HG02763 (cell line): ENCODE results near the gene ACOT4.
"Not testable (repeated sequence)": the region's sequence is repeated elsewhere in the genome, so short reads cannot be mapped to it uniquely, and the experiment has no call there.

Experiments used
- ATAC-seq: cut with Tn5 transposase; IDR thresholded peaks from one replicate; pipeline ENCODE4 v1.9.1; 2021; ENCODE audit warnings: mild to moderate bottlenecking, moderate library complexity; ENCODE audit not compliant: unreplicated experiment

The ACOT4 gene

GRCh38 chr14:73591690-73592449, at the start of gene ACOT4:
Gene ACOT4 (plus strand): TSS chr14:73591873. CDS start chr14:73591960, 87 bp downstream.
- ATAC-seq: peak; percentile 50

DNA sequence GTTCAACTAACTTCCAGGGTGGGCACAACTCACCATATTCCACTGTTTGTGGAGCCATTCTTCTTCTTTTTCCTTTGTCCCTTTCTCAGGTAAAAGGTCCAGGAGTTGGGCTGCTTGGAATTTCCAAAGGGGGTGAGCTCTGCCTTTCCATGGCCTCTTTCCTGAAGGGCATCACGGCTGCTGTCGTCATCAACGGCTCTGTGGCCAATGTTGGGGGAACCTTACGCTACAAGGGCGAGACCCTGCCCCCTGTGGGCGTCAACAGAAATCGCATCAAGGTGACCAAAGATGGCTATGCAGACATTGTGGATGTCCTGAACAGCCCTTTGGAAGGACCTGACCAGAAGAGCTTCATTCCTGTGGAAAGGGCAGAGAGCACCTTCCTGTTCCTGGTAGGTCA, 48.7 kb upstream of the ACOT4 start:
- ATAC-seq: not testable (repeated sequence)

DNA sequence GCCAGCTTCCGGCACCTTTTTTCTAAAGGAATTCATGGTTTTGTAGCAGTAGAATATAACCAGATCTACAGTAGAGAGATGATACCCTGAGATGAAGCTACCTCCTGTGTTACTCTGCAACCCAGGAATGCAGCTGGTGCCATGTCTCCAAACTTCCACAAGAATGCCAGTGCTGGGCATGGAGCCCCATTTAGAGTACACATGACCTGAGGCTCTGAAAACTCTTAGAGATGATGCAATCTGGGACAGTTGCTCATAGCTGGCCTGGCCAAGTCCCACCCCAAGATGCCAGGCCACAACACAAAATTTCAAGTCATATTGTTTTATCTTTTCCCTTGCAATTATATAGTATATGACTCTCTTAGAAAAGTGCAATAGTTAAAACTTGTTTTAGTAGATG, 46.3 kb upstream of the ACOT4 start:
- not testable (repeated sequence) for ATAC-seq

DNA sequence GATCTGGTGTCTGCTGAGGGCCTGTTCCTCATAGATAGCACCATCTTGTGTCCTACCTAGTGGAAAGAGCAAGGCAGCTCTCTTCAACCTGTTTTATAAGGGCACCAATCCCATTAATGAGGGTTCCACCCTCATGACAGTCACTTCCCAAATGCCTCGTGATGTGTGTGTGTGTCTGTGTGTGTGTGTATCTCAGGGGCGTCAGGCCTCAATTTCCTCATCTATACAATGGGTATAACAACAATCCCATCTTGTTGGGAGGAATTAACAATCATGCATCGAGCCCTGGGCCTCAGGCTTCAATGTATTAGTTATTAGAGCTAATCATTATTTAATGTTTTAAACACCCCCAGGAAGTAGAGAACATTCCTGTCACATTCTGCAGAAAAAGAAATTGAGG, 42.6 kb upstream of the ACOT4 start:
- not testable (repeated sequence) for ATAC-seq

GRCh38 chr14:73549889-73550524, 41.7 kb upstream of the ACOT4 start:
- ATAC-seq: not testable (repeated sequence)

DNA sequence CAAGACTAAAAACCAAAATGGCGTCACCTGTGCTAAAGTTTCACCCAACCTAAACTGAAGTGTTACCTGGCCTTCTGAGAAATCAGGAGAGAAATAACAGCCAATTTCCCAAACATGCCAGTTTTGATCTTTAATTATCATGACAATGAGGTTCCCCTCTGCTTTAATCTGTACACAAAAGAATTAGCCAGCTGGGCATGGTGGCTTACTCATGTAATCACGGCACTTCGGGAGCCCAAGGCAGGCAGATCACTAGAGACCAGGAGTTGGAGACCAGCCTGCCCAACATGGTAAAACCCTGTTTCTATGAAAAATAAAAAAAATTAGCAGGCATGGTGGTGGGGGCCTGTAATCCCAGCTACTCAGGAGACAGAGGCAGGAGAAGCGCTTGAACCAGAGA, 37.8 kb upstream of the ACOT4 start:
- ATAC-seq: no peak

GRCh38 chr14:73557201-73557600, 34.5 kb upstream of the ACOT4 start:
- ATAC-seq: not testable (repeated sequence)

DNA sequence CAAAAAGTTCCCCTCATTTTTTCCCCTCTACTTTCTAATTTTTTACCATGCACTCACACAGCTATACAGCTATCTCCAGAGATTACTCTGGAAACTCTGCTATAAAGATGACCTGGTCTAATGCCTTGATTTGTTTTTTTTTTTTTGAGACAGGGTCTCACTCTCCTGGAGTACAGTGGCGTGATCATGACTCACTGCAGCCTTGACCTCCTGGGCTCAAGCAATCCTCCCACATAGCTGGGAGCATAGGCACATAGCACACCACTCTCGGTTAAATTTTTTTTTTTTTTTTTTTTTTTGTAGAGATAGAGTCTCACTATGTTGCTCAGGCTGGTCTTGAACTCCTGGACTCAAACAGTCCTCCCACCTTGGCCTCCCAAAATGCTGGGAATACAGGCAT, 33.4 kb upstream of the ACOT4 start:
- ATAC-seq: not testable (repeated sequence)

- not testable (repeated sequence) for ATAC-seq
Observed at GRCh38 chr14:73562256-73562655, 29.4 kb upstream of the ACOT4 start.

GRCh38 chr14:73562696-73563095, 29.0 kb upstream of the ACOT4 start:
- not testable (repeated sequence) for ATAC-seq

- not testable (repeated sequence) for ATAC-seq
Observed at GRCh38 chr14:73566431-73566830, 25.2 kb upstream of the ACOT4 start.

GRCh38 chr14:73566935-73567334, 24.7 kb upstream of the ACOT4 start:
- ATAC-seq: not testable (repeated sequence)

DNA sequence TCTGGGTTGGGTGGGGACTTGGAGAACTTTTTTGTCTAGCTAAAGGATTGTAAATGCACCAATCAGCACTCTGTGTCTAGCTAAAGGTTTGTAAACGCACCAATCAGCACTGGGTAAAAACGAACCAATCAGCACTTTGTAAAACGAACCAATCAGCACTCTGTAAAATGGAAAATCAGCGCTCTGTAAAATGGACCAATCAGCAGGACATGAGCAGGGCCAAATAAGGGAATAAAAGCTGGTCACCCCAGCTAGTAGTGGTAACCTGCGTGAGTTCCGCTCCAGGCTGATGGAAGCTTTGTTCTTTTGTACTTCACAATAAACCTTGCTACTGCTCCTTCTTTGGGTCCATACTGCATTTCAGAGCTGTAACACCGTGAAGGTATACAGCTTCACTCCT, 24.3 kb upstream of the ACOT4 start:
- no peak for ATAC-seq

DNA sequence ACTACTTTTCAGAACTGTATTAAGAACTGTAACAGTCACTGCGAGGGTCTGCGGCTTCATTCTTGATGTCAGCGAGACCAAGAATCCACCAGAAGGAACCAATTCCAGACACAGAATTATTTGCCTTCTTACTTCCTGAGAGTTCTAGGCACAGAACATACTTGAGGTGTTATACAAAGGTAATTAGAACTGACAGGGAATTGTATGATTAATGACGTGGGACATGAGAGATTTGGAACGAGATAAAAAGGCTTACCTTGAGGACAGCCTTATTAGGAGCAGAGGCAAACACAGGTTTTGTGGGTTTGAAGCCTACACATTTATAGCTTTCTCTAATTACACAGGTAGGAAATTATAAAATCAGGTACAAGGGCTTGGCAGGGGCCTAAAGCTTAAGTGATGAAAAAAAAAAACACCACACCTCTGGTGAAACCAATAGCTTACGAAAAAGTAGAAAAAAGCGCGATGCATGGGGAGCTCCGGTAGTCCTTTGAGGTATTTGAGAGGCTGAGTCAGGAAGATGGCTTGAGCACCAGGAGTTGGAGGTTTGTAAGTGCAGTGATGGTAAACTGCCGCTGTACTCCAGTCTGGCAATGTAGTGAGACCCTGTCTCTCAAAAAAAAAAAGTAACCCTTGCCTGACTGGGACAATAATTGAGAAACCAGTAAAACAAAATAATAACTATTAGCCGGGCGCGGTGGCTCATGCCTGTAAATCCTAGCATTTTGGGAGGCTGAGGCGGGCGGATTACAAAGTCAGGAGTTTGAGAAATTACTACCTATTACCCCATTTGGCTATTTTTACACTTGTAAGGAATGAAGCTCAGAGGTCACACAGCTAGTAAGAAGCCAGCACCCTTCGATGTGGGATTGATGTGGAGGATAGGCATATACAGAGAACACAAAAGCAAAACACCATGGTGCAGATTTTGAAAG, 23.5 kb upstream of the ACOT4 start:
- no peak for ATAC-seq

DNA sequence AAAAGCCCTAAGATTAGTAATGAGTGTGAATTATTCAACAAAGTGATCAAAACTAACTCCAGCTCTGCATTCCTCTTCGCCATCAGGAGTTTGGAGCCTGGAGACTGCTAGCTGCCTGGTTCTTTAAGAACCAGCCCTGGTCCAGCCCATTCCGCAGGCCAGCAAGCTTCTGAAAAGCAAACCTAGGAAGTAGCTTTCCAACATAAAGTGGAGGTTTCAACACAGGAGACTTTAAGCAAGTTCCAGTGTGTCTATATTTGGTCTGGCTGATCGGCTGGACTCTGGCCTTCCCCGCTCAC, 22.8 kb upstream of the ACOT4 start:
- ATAC-seq: not testable (repeated sequence)

DNA sequence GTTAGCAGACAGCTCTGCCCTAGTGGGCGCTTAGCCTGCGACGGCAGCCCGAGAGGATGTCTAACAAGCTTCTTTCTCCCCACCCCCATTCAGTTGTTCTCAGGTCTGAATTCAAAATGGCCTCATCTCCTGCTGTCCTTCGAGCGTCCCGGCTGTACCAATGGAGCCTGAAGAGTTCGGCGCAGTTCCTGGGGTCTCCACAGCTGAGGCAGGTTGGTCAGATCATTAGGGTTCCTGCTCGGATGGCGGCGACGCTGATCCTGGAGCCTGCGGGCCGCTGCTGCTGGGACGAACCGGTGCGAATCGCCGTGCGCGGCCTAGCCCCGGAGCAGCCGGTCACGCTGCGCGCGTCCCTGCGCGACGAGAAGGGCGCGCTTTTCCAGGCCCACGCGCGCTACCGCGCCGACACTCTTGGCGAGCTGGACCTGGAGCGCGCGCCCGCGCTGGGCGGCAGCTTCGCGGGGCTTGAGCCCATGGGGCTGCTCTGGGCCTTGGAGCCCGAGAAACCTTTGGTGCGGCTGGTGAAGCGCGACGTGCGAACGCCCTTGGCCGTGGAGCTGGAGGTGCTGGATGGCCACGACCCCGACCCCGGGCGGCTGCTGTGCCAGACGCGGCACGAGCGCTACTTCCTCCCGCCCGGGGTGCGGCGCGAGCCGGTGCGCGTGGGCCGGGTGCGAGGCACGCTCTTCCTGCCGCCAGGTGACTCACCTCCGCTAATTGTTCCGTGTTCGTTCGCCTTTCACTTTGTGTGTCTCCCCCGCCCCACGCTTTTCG, 22.3 kb upstream of the ACOT4 start, which contains the start of gene ACOT2:
Gene ACOT2 (plus strand): TSS at position 29 of the 774 bp plus-strand sequence. CDS start 28 bp downstream, at position 57.
- ATAC-seq: peak; percentile 58

GRCh38 chr14:73570913-73571312, 20.8 kb upstream of the ACOT4 start:
- not testable (repeated sequence) for ATAC-seq

GRCh38 chr14:73573034-73573433, 18.6 kb upstream of the ACOT4 start:
- ATAC-seq: not testable (repeated sequence)

DNA sequence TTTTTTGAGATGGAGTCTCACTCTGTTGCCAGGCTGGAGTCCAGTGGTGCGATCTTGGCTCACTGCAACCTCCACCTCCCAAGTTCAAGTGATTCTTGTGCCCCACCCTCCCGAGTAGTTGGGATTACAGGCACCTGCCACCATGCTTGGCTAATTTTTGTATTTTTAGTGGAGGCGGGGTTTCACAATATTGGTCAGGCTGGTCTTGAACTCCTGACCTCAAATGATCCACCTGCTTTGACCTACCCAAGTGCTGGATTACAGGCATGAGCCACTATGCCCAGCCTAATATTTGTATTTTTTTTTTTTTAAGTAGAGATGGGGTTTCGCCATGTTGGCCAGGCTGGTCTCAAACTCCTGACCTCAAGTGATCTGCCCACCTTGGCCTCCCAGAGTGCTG, 17.9 kb upstream of the ACOT4 start:
- ATAC-seq: not testable (repeated sequence)

DNA sequence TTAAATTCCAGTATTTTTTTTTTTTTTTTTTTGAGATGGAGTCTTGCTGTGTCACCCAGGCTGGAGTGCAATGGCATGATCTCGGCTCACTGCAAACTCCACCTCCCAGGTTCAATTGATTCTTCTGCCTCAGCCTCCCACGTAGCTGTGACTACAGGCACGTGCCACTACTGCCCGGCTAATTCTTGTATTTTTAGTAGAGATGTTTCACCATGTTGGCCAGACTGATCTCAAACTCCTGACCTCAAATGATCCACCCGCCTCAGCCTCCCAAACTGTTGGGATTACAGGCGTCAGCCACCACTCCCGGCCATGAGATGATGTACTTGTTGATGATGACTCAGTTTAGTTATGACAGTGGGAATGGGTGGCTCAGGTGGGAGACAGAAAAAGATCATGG, 17.4 kb upstream of the ACOT4 start:
- ATAC-seq: not testable (repeated sequence)
